Nephron progenitor cell (in vitro differentiated cells): Measurements from ENCODE around the gene ZFR2.

Experiments used
- DNase-seq: peaks from one replicate; pipeline ENCODE4 v3.0.0; 2021
- H3K27ac Mint-ChIP-seq: 2 replicates; pipeline ENCODE4 v1.8.0; 2021; ENCODE audit warnings: mild to moderate bottlenecking, moderate library complexity, mixed read lengths
- H3K27me3 Mint-ChIP-seq: 2 replicates; pipeline ENCODE4 v1.8.0; 2021; ENCODE audit warnings: mild to moderate bottlenecking, low read depth, mixed read lengths; ENCODE audit not compliant: poor library complexity
- H3K36me3 Mint-ChIP-seq: 2 replicates; pipeline ENCODE4 v1.8.0; 2021; ENCODE audit warnings: low read depth, mixed read lengths
- H3K4me1 Mint-ChIP-seq: 2 replicates; pipeline ENCODE4 v1.8.0; 2021; ENCODE audit warnings: mixed read lengths
- H3K4me3 Mint-ChIP-seq: 2 replicates; pipeline ENCODE4 v1.8.0; 2021; ENCODE audit warnings: mild to moderate bottlenecking, moderate library complexity, mixed read lengths
- H3K9me3 Mint-ChIP-seq: 2 replicates; pipeline ENCODE4 v1.8.0; 2021; ENCODE audit warnings: mild to moderate bottlenecking, moderate library complexity, mixed read lengths
- CTCF ChIP-seq: fragments of 200-600 bp; sonication (generic); IDR thresholded peaks from 2 replicates; pipeline ENCODE4 v1.5.0; 2021; ENCODE audit warnings: antibody characterized with exemption

Gene ZFR2

GRCh38 chr19:3803114-3803888, 65.5 kb downstream of the ZFR2 start:
- Mint-ChIP-seq H3K36me3 (no peaks in the 10 kb centered on the region), H3K27me3 (peaks cover 60% of the 10 kb centered on the region), H3K27ac (no peak overlapping the region), H3K4me3 (no peak overlapping the region), H3K4me1 (peaks cover 9% of the 10 kb centered on the region), H3K9me3 (peaks cover 4% of the 10 kb centered on the region)
- DNase-seq = no peak
- TF ChIP-seq CTCF = no peak

- peak; percentile 70 for DNase-seq
- peaks cover 5% of the 10 kb centered on the region for H3K4me1 Mint-ChIP-seq
- no peak for TF ChIP-seq CTCF
- H3K9me3 Mint-ChIP-seq = peaks cover 16% of the 10 kb centered on the region
- H3K36me3 Mint-ChIP-seq = no peaks in the 10 kb centered on the region
- peaks cover 69% of the 10 kb centered on the region for H3K27me3 Mint-ChIP-seq
- H3K4me3 Mint-ChIP-seq = no peak overlapping the region
- no peak overlapping the region for H3K27ac Mint-ChIP-seq
Observed at GRCh38 chr19:3801412-3802096, 67.3 kb downstream of the ZFR2 start.

GRCh38 chr19:3800996-3801395, 67.8 kb downstream of the ZFR2 start:
- H3K9me3 Mint-ChIP-seq = peaks cover 22% of the 10 kb centered on the region
- no peak overlapping the region for H3K4me3 Mint-ChIP-seq
- no peak overlapping the region for H3K27ac Mint-ChIP-seq
- no peak for TF ChIP-seq CTCF
- no peak for DNase-seq
- H3K36me3 Mint-ChIP-seq = no peaks in the 10 kb centered on the region
- peaks cover 72% of the 10 kb centered on the region for H3K27me3 Mint-ChIP-seq
- peaks cover 5% of the 10 kb centered on the region for H3K4me1 Mint-ChIP-seq

GRCh38 chr19:3798137-3798536, 70.7 kb downstream of the ZFR2 start:
- H3K27ac Mint-ChIP-seq = no peak overlapping the region
- H3K4me3 Mint-ChIP-seq = no peak overlapping the region
- no peaks in the 10 kb centered on the region for H3K36me3 Mint-ChIP-seq
- H3K27me3 Mint-ChIP-seq = peaks cover 69% of the 10 kb centered on the region
- DNase-seq = no peak
- TF ChIP-seq CTCF = no peak
- peaks cover 5% of the 10 kb centered on the region for H3K4me1 Mint-ChIP-seq
- peaks cover 22% of the 10 kb centered on the region for H3K9me3 Mint-ChIP-seq

- no peak for DNase-seq
- peaks cover 26% of the 10 kb centered on the region for H3K9me3 Mint-ChIP-seq
- peaks cover 61% of the 10 kb centered on the region for H3K27me3 Mint-ChIP-seq
- no peak overlapping the region for H3K4me3 Mint-ChIP-seq
- H3K36me3 Mint-ChIP-seq = no peaks in the 10 kb centered on the region
- H3K27ac Mint-ChIP-seq = no peak overlapping the region
- no peak for TF ChIP-seq CTCF
- H3K4me1 Mint-ChIP-seq = peaks cover under 1% of the 10 kb centered on the region
Observed at GRCh38 chr19:3796358-3796757, 72.5 kb downstream of the ZFR2 start.
